Osteocyte (in vitro differentiated cells): Measurements from ENCODE around the gene DHX38. TPM values are rescaled to one million over a fixed set of nuclear protein-coding genes. Genes with fewer than 3 reads are reported as not detected.

Source experiments
- DNase-seq: peaks from one replicate; pipeline ENCODE4 v3.0.0; 2021; ENCODE audit warnings: mixed read lengths; ENCODE audit not compliant: unreplicated experiment; ENCODE audit errors: extremely low spot score
- H3K27ac Mint-ChIP-seq: one replicate; pipeline ENCODE4 v1.8.0; 2021; ENCODE audit warnings: mild to moderate bottlenecking, mixed read lengths; ENCODE audit not compliant: unreplicated experiment
- H3K27me3 Mint-ChIP-seq: one replicate; pipeline ENCODE4 v1.8.0; 2021; ENCODE audit warnings: mixed read lengths; ENCODE audit not compliant: unreplicated experiment
- H3K36me3 Mint-ChIP-seq: one replicate; pipeline ENCODE4 v1.8.0; 2021; ENCODE audit warnings: mixed read lengths; ENCODE audit not compliant: unreplicated experiment
- H3K4me1 Mint-ChIP-seq: one replicate; pipeline ENCODE4 v1.8.0; 2021; ENCODE audit warnings: mixed read lengths; ENCODE audit not compliant: unreplicated experiment
- H3K4me3 Mint-ChIP-seq: one replicate; pipeline ENCODE4 v1.8.0; 2021; ENCODE audit warnings: mild to moderate bottlenecking, moderate library complexity, mixed read lengths; ENCODE audit not compliant: unreplicated experiment
- H3K9me3 Mint-ChIP-seq: one replicate; pipeline ENCODE4 v1.8.0; 2021; ENCODE audit warnings: mixed read lengths; ENCODE audit not compliant: unreplicated experiment
- CTCF ChIP-seq: fragments of 200-600 bp; sonication (generic); IDR thresholded peaks from 2 replicates; pipeline ENCODE4 v1.5.0; 2021; ENCODE audit warnings: antibody characterized with exemption, mild to moderate bottlenecking, moderate library complexity
- total RNA-seq: library from RNA; stranded (reverse); gene quantifications from 2 replicates; pipeline ENCODE4 v1.2.1, GENCODE V29; 2021

Gene DHX38
- total RNA-seq, 1 donor from 2014 or later, result 59.3 TPM

DNA sequence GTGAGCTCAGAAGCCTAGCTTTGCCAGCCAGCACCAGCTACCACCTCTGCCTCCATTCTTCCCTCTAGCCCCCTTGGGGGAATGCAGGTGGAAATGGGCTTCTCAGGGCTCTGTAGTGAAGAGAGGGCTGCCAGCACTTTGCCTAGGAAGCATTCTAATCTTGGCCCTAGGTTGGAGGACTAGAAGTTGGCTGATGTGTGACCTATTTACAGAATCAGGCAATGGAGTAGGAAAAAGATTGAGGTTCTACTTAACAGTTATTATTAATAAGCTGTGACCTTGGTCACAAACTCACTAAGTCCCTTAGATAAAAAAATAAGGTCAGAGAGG, 19.9 kb downstream of the DHX38 start:
- H3K4me3 Mint-ChIP-seq, result no peak overlapping the region
- no peaks in the 10 kb centered on the region for H3K4me1 Mint-ChIP-seq
- peaks cover 39% of the 10 kb centered on the region for H3K36me3 Mint-ChIP-seq
- no peak overlapping the region for H3K27ac Mint-ChIP-seq
- H3K27me3 Mint-ChIP-seq, result no peaks in the 10 kb centered on the region
- H3K9me3 Mint-ChIP-seq, result peaks cover 10% of the 10 kb centered on the region
- no peak for TF ChIP-seq CTCF
- no peak for DNase-seq

DNA sequence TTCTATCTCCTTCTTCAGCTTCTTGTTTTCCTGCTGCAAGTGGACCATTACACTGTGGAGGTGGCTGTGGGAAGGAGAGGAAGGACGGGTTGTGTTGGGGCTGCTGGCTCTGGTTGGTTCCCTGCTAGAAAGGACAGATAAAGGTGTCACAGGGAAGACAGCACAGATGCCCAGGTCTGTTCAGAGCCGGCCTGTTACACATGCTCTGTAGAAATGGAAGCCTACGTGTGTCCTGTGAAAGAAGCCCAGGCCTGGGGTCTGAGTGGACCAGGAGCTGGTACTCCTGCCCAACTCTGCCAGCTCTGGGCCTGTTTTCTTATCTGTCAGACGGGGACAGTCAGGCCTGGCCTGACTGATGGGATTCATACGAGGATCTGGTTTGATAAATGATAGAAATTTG, 26.4 kb downstream of the DHX38 start:
- H3K27ac Mint-ChIP-seq, result no peak overlapping the region
- no peaks in the 10 kb centered on the region for H3K36me3 Mint-ChIP-seq
- H3K4me1 Mint-ChIP-seq, result peaks cover under 1% of the 10 kb centered on the region
- no peak overlapping the region for H3K4me3 Mint-ChIP-seq
- H3K27me3 Mint-ChIP-seq, result no peaks in the 10 kb centered on the region
- H3K9me3 Mint-ChIP-seq, result peaks cover 3% of the 10 kb centered on the region
- DNase-seq, result peak; percentile 72
- no peak for TF ChIP-seq CTCF

DNA sequence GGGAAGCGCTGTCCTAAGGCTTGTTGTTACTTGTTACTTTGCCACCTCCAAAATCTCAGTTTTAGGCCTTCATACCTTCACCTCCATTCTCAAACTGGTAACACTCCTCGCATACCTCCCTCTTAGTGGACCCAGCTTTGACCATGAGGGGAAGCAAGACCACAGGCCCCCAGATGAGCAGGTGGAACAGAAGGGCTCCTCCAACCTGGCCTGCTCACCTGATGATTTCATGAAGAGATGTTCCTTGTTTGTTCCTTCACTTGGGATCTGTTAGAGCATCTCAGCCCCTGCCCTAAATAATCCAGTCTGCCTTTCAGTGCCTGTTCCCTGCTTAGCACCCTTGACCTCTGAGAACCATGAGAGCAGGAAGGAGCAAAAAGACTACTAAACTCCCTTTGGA, 28.7 kb downstream of the DHX38 start:
- no peak for TF ChIP-seq CTCF
- H3K27me3 Mint-ChIP-seq, result no peaks in the 10 kb centered on the region
- peaks cover 4% of the 10 kb centered on the region for H3K4me1 Mint-ChIP-seq
- no peaks in the 10 kb centered on the region for H3K36me3 Mint-ChIP-seq
- H3K4me3 Mint-ChIP-seq, result no peak overlapping the region
- H3K9me3 Mint-ChIP-seq, result no peaks in the 10 kb centered on the region
- no peak for DNase-seq
- H3K27ac Mint-ChIP-seq, result no peak overlapping the region

DNA sequence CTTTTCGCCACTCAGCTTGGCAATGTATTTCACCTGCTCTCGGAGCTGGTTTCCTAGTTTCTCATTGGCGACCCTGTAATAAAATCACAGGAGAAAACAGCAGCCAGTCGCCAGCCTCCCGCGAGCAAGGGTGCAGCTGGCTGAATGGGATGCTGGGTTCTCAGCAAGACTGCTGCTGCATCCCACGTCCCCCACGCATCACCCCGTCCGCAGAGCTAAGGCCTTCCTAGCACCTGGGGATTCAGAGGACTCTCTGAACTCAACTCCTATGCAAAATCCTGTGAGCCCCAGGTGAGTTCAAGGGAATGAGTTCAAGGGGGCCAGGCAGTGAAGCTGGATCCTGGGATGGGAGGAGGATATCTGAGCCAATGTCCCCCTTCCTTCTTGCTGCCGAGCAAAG, 29.3 kb downstream of the DHX38 start:
- H3K36me3 Mint-ChIP-seq, result no peaks in the 10 kb centered on the region
- H3K4me1 Mint-ChIP-seq, result peaks cover 4% of the 10 kb centered on the region
- no peaks in the 10 kb centered on the region for H3K27me3 Mint-ChIP-seq
- H3K4me3 Mint-ChIP-seq, result no peak overlapping the region
- DNase-seq, result peak; percentile 67
- no peak overlapping the region for H3K27ac Mint-ChIP-seq
- no peaks in the 10 kb centered on the region for H3K9me3 Mint-ChIP-seq
- TF ChIP-seq CTCF, result no peak

GRCh38 chr16:72123426-72123825, 29.8 kb downstream of the DHX38 start:
- Mint-ChIP-seq H3K27me3 (no peaks in the 10 kb centered on the region), H3K36me3 (no peaks in the 10 kb centered on the region), H3K4me3 (no peak overlapping the region), H3K4me1 (peaks cover 4% of the 10 kb centered on the region), H3K27ac (no peak overlapping the region), H3K9me3 (no peaks in the 10 kb centered on the region)
- TF ChIP-seq CTCF, result no peak
- DNase-seq, result peak; percentile 57
